Stimulated activated naive B cell treated with anti-CD40 and anti-IgM and Interleukin-4, amounts not matched to agents 10 μg/mL and 1 μg/mL and 100 μg/mL, for 72 hours (primary cell): ENCODE data around the gene GSK3A.

Experiments
- ATAC-seq, 2 donors: fragments of 150-1000 bp; cut with Tn5 transposase; replicated peaks; 2 replicates each; pipeline ENCODE4 v1.10.0; 2021; ENCODE audit warnings: moderate library complexity in 1 of 2
- DNase-seq: peaks from one replicate; pipeline ENCODE4 v3.0.0; 2021
- H3K27ac Mint-ChIP-seq: one replicate; pipeline ENCODE4 v1.8.0; 2022; ENCODE audit warnings: mild to moderate bottlenecking, mixed read lengths
- H3K27me3 Mint-ChIP-seq, 2 donors: one replicate each; pipeline ENCODE4 v1.8.0; 2022; ENCODE audit warnings: mixed read lengths in 2 of 2
- H3K36me3 Mint-ChIP-seq, 2 donors: one replicate each; pipeline ENCODE4 v1.8.0; 2022; ENCODE audit warnings: mixed read lengths in 2 of 2, mild to moderate bottlenecking in 1 of 2
- H3K4me1 Mint-ChIP-seq, 2 donors: one replicate each; pipeline ENCODE4 v1.8.0; 2022; ENCODE audit warnings: mixed read lengths in 2 of 2, mild to moderate bottlenecking in 1 of 2
- H3K4me3 Mint-ChIP-seq, 2 donors: one replicate each; pipeline ENCODE4 v1.8.0; 2022; ENCODE audit warnings: mild to moderate bottlenecking in 2 of 2, mixed read lengths in 2 of 2, moderate library complexity in 1 of 2
- H3K9me3 Mint-ChIP-seq, 2 donors: one replicate each; pipeline ENCODE4 v1.8.0; 2022; ENCODE audit warnings: mixed read lengths in 2 of 2, mild to moderate bottlenecking in 1 of 2

Gene GSK3A

GRCh38 chr19:42251572-42252358, 9.4 kb upstream of the GSK3A start:
- Mint-ChIP-seq H3K36me3 (peaks cover 21 to 25% of the 10 kb centered on the region in 2 donors), H3K27ac (peak overlapping the region; percentile 80), H3K4me3 (peak overlapping the region; percentile 97 to 98), H3K9me3 (no peaks in the 10 kb centered on the region), H3K4me1 (peaks cover 33 to 59% of the 10 kb centered on the region in 2 donors), H3K27me3 (no peaks in the 10 kb centered on the region)
- DNase-seq (no peak), ATAC-seq (no peak)

GRCh38 chr19:42250666-42251531, 8.5 kb upstream of the GSK3A start:
- no peak for ATAC-seq
- H3K9me3 Mint-ChIP-seq = no peaks in the 10 kb centered on the region
- no peak for DNase-seq
- peaks cover 25 to 30% of the 10 kb centered on the region in 2 donors for H3K36me3 Mint-ChIP-seq
- H3K4me1 Mint-ChIP-seq = peaks cover 35 to 58% of the 10 kb centered on the region in 2 donors
- no peaks in the 10 kb centered on the region for H3K27me3 Mint-ChIP-seq
- peak overlapping the region; percentile 75 for H3K27ac Mint-ChIP-seq
- peak overlapping the region in 1 of 2 donors; percentile 16 for H3K4me3 Mint-ChIP-seq

- H3K4me1 Mint-ChIP-seq = peaks cover 36 to 60% of the 10 kb centered on the region in 2 donors
- no peak for ATAC-seq
- no peaks in the 10 kb centered on the region for H3K27me3 Mint-ChIP-seq
- no peaks in the 10 kb centered on the region for H3K9me3 Mint-ChIP-seq
- peaks cover 25 to 30% of the 10 kb centered on the region in 2 donors for H3K36me3 Mint-ChIP-seq
- H3K27ac Mint-ChIP-seq = peak overlapping the region; percentile 75
- DNase-seq = no peak
- H3K4me3 Mint-ChIP-seq = no peak overlapping the region
Measured at GRCh38 chr19:42250183-42250665, 7.8 kb upstream of the GSK3A start.

GRCh38 chr19:42249769-42250168, 7.4 kb upstream of the GSK3A start:
- Mint-ChIP-seq H3K27ac (peak overlapping the region; percentile 9), H3K9me3 (no peaks in the 10 kb centered on the region), H3K36me3 (peaks cover 27 to 33% of the 10 kb centered on the region in 2 donors), H3K27me3 (no peaks in the 10 kb centered on the region), H3K4me3 (no peak overlapping the region), H3K4me1 (peaks cover 40 to 64% of the 10 kb centered on the region in 2 donors)
- ATAC-seq (no peak), DNase-seq (no peak)

GRCh38 chr19:42249149-42249750, 6.8 kb upstream of the GSK3A start:
- Mint-ChIP-seq H3K27ac (peak overlapping the region; percentile 31), H3K27me3 (no peaks in the 10 kb centered on the region), H3K4me1 (peaks cover 42 to 70% of the 10 kb centered on the region in 2 donors), H3K9me3 (no peaks in the 10 kb centered on the region), H3K4me3 (no peak overlapping the region), H3K36me3 (peaks cover 27 to 34% of the 10 kb centered on the region in 2 donors)
- ATAC-seq (no peak), DNase-seq (no peak)

- ATAC-seq (no peak), DNase-seq (no peak)
- Mint-ChIP-seq H3K4me3 (no peak overlapping the region), H3K27me3 (no peaks in the 10 kb centered on the region), H3K9me3 (no peaks in the 10 kb centered on the region), H3K36me3 (peaks cover 27 to 34% of the 10 kb centered on the region in 2 donors), H3K4me1 (peaks cover 43 to 70% of the 10 kb centered on the region in 2 donors), H3K27ac (peak overlapping the region; percentile 31)
Measured at GRCh38 chr19:42248270-42249148, 6.1 kb upstream of the GSK3A start.

- peaks cover 37 to 69% of the 10 kb centered on the region in 2 donors for H3K4me1 Mint-ChIP-seq
- DNase-seq (no peak), ATAC-seq (no peak)
- peaks cover 21 to 32% of the 10 kb centered on the region in 2 donors for H3K36me3 Mint-ChIP-seq
- no peaks in the 10 kb centered on the region for H3K9me3 Mint-ChIP-seq
- no peak overlapping the region for H3K4me3 Mint-ChIP-seq
- no peak overlapping the region for H3K27ac Mint-ChIP-seq
- no peaks in the 10 kb centered on the region for H3K27me3 Mint-ChIP-seq
Measured at GRCh38 chr19:42247640-42248199, 5.3 kb upstream of the GSK3A start.

- no peak overlapping the region for H3K27ac Mint-ChIP-seq
- no peak overlapping the region for H3K4me3 Mint-ChIP-seq
- no peaks in the 10 kb centered on the region for H3K9me3 Mint-ChIP-seq
- H3K4me1 Mint-ChIP-seq = peaks cover 31 to 62% of the 10 kb centered on the region in 2 donors
- no peak for ATAC-seq
- DNase-seq = no peak
- no peaks in the 10 kb centered on the region for H3K27me3 Mint-ChIP-seq
- H3K36me3 Mint-ChIP-seq = peaks cover 20 to 30% of the 10 kb centered on the region in 2 donors
Measured at GRCh38 chr19:42246922-42247639, 4.7 kb upstream of the GSK3A start.

- H3K9me3 Mint-ChIP-seq = no peaks in the 10 kb centered on the region
- H3K4me3 Mint-ChIP-seq = no peak overlapping the region
- no peaks in the 10 kb centered on the region for H3K27me3 Mint-ChIP-seq
- ATAC-seq (no peak), DNase-seq (no peak)
- peaks cover 20 to 24% of the 10 kb centered on the region in 2 donors for H3K36me3 Mint-ChIP-seq
- H3K27ac Mint-ChIP-seq = no peak overlapping the region
- peaks cover 25 to 55% of the 10 kb centered on the region in 2 donors for H3K4me1 Mint-ChIP-seq
Measured at GRCh38 chr19:42246143-42246921, 3.9 kb upstream of the GSK3A start.

GRCh38 chr19:42245231-42245630, 2.8 kb upstream of the GSK3A start:
- no peaks in the 10 kb centered on the region for H3K27me3 Mint-ChIP-seq
- ATAC-seq = no peak
- no peaks in the 10 kb centered on the region for H3K9me3 Mint-ChIP-seq
- H3K36me3 Mint-ChIP-seq = peaks cover 20 to 27% of the 10 kb centered on the region in 2 donors
- H3K4me3 Mint-ChIP-seq = peak overlapping the region; percentile 84 to 85
- H3K27ac Mint-ChIP-seq = peak overlapping the region; percentile 94
- H3K4me1 Mint-ChIP-seq = peaks cover 25 to 49% of the 10 kb centered on the region in 2 donors
- DNase-seq = no peak

- Mint-ChIP-seq H3K4me3 (peak overlapping the region; percentile 84 to 85), H3K9me3 (no peaks in the 10 kb centered on the region), H3K27ac (peak overlapping the region; percentile 94), H3K36me3 (peaks cover 23 to 33% of the 10 kb centered on the region in 2 donors), H3K27me3 (no peaks in the 10 kb centered on the region), H3K4me1 (peaks cover 31 to 55% of the 10 kb centered on the region in 2 donors)
- DNase-seq = peak; percentile 90
- ATAC-seq = peak; percentile 50 to 53
Measured at GRCh38 chr19:42244347-42245220, 2.2 kb upstream of the GSK3A start.
